BLaER1 treated with 17β-estradiol and CSF1 and Interleukin-3, amounts not matched to agents 10 nM and 100 nM (cell line): Measurements from ENCODE around the gene SP1.
"Not testable (repeated sequence)": the region's sequence is repeated elsewhere in the genome, so short reads cannot be mapped to it uniquely, and the experiment has no call there.

Experiments
- H3K27ac ChIP-seq, 11 experiments: shearing (Covaris generic); formaldehyde crosslinking; 2 replicates each; pipeline ENCODE4 v1.8.1; 2022
- H3K27me3 ChIP-seq, 11 experiments: shearing (Covaris generic); formaldehyde crosslinking; 2 replicates each; pipeline ENCODE4 v1.8.1; 2022
- H3K36me3 ChIP-seq, 11 experiments: shearing (Covaris generic); formaldehyde crosslinking; 2 replicates each; pipeline ENCODE4 v1.8.1; 2022
- H3K4me1 ChIP-seq, 10 experiments: shearing (Covaris generic); formaldehyde crosslinking; 2 replicates each; pipeline ENCODE4 v1.8.1; 2022
- H3K4me2 ChIP-seq, 11 experiments: shearing (Covaris generic); formaldehyde crosslinking; 2 replicates each; pipeline ENCODE4 v1.8.1; 2022
- H3K4me3 ChIP-seq, 10 experiments: shearing (Covaris generic); formaldehyde crosslinking; 2 replicates each; pipeline ENCODE4 v1.8.1; 2022
- H3K9ac ChIP-seq, 11 experiments: shearing (Covaris generic); formaldehyde crosslinking; 2 replicates each; pipeline ENCODE4 v1.8.1; 2022
- H3K9me3 ChIP-seq, 11 experiments: shearing (Covaris generic); formaldehyde crosslinking; replicated peaks in 1 of 11; 2 replicates each; pipeline ENCODE4 v1.8.1; 2022
- H4K20me1 ChIP-seq, 11 experiments: shearing (Covaris generic); formaldehyde crosslinking; 2 replicates each; pipeline ENCODE4 v1.8.1; 2022
- Cebpa-rat ChIP-seq, 11 experiments: shearing (Covaris generic); IDR thresholded peaks; 2 replicates each; pipeline ENCODE4 v1.8.1; 2022

Gene SP1

GRCh38 chr12:53376747-53377146 lies 3.2 kb upstream of the SP1 start:
- Histone ChIP-seq H3K9me3 (no peaks in the 10 kb centered on the region), H4K20me1 (peaks cover 0 to 9% (median 0%) of the 10 kb centered on the region in 11 experiments; a peak in 5 of 22 replicates)

GRCh38 chr12:53378222-53378621 lies 1.8 kb upstream of the SP1 start:
- peak overlapping the region in 7 of 11 experiments; percentile 67 to 77 (median 71); a peak in 8 of 22 replicates for H3K4me2 ChIP-seq

More at GRCh38 chr12:53376747-53377146, 3.2 kb upstream of the SP1 start:
- no peak overlapping the region for H3K9ac ChIP-seq
- no peak overlapping the region for H3K27ac ChIP-seq
- H3K36me3 ChIP-seq, result peaks cover 0 to 6% (median 0%) of the 10 kb centered on the region in 11 experiments; a peak in 7 of 22 replicates
- no peak overlapping the region; a peak in 1 of 22 replicates for H3K4me2 ChIP-seq
- H3K4me3 ChIP-seq, result no peak overlapping the region
- no peaks in the 10 kb centered on the region for H3K27me3 ChIP-seq
- peaks cover 34 to 58% (median 46%) of the 10 kb centered on the region in 10 experiments for H3K4me1 ChIP-seq
- no peak for TF ChIP-seq Cebpa-rat (IDR thresholded peaks at IDR 0.05)

GRCh38 chr12:53378724-53379388 lies 1.1 kb upstream of the SP1 start:
- no peaks in the 10 kb centered on the region for H3K27me3 ChIP-seq
- H3K27ac ChIP-seq, result peak overlapping the region; percentile 74 to 88 (median 84)
- H4K20me1 ChIP-seq, result peaks cover 15 to 31% (median 20%) of the 10 kb centered on the region in 11 experiments; a peak in 20 of 22 replicates
- no peak for TF ChIP-seq Cebpa-rat (IDR thresholded peaks at IDR 0.05)
- peaks cover 42 to 59% (median 46%) of the 10 kb centered on the region in 10 experiments for H3K4me1 ChIP-seq
- peaks cover 19 to 27% (median 21%) of the 10 kb centered on the region in 11 experiments for H3K36me3 ChIP-seq
- H3K9me3 ChIP-seq, result no peaks in the 10 kb centered on the region
- H3K4me3 ChIP-seq, result peak overlapping the region; percentile 20 to 59 (median 39); a peak in 15 of 20 replicates
- peak overlapping the region; percentile 60 to 79 (median 71) for H3K4me2 ChIP-seq
- H3K9ac ChIP-seq, result peak overlapping the region; percentile 59 to 76 (median 68); a peak in 21 of 22 replicates

More at GRCh38 chr12:53378222-53378621, 1.8 kb upstream of the SP1 start:
- peak overlapping the region in 9 of 11 experiments; percentile 75 to 88 (median 84); a peak in 12 of 22 replicates for H3K27ac ChIP-seq
- no peak overlapping the region for H3K9ac ChIP-seq
- no peaks in the 10 kb centered on the region for H3K27me3 ChIP-seq
- no peaks in the 10 kb centered on the region for H3K9me3 ChIP-seq
- peaks cover 12 to 24% (median 13%) of the 10 kb centered on the region in 11 experiments; a peak in 20 of 22 replicates for H4K20me1 ChIP-seq
- H3K4me1 ChIP-seq, result peaks cover 38 to 59% (median 46%) of the 10 kb centered on the region in 10 experiments
- TF ChIP-seq Cebpa-rat (IDR thresholded peaks at IDR 0.05), result no peak
- H3K36me3 ChIP-seq, result peaks cover 12 to 21% (median 15%) of the 10 kb centered on the region in 11 experiments
- H3K4me3 ChIP-seq, result no peak overlapping the region

- Histone ChIP-seq H3K27ac (peak overlapping the region; percentile 82 to 97 (median 91)), H3K9me3 (no peaks in the 10 kb centered on the region), H3K27me3 (no peaks in the 10 kb centered on the region), H3K4me3 (peak overlapping the region; percentile 39 to 69 (median 63); a peak in 18 of 20 replicates), H3K36me3 (peaks cover 24 to 34% (median 28%) of the 10 kb centered on the region in 11 experiments), H3K9ac (peak overlapping the region; percentile 68 to 97 (median 92)), H4K20me1 (peaks cover 21 to 37% (median 27%) of the 10 kb centered on the region in 11 experiments; a peak in 21 of 22 replicates), H3K4me2 (peak overlapping the region; percentile 60 to 79 (median 71)), H3K4me1 (peaks cover 45 to 59% (median 50%) of the 10 kb centered on the region in 10 experiments)
- TF ChIP-seq Cebpa-rat (IDR thresholded peaks at IDR 0.05), result no peak
Observed at GRCh38 chr12:53379389-53380103, 430 bp upstream of the SP1 start.

GRCh38 chr12:53380794-53381730 lies 1.1 kb downstream of the SP1 start:
- peak in 4 of 11 experiments; percentile 11 to 47 (median 32); a peak in 2 of 22 replicates for TF ChIP-seq Cebpa-rat (IDR thresholded peaks at IDR 0.05)
- Histone ChIP-seq H3K27ac (peak overlapping the region; percentile 51 to 97 (median 90); a peak in 21 of 22 replicates), H3K36me3 (peaks cover 34 to 49% (median 43%) of the 10 kb centered on the region in 11 experiments), H3K4me2 (peak overlapping the region; percentile 78 to 96 (median 91)), H3K27me3 (no peaks in the 10 kb centered on the region), H4K20me1 (peaks cover 35 to 53% (median 42%) of the 10 kb centered on the region in 11 experiments; a peak in 21 of 22 replicates), H3K4me3 (peak overlapping the region; percentile 61 to 78 (median 68)), H3K4me1 (peaks cover 60 to 70% (median 63%) of the 10 kb centered on the region in 10 experiments), H3K9me3 (no peaks in the 10 kb centered on the region), H3K9ac (peak overlapping the region; percentile 75 to 95 (median 90))

GRCh38 chr12:53381731-53382630 lies 2.0 kb downstream of the SP1 start:
- Histone ChIP-seq H3K9me3 (no peaks in the 10 kb centered on the region), H3K4me1 (peaks cover 69 to 78% (median 72%) of the 10 kb centered on the region in 10 experiments), H3K4me3 (peak overlapping the region; percentile 61 to 78 (median 68)), H3K4me2 (peak overlapping the region; percentile 78 to 96 (median 91)), H3K27ac (peak overlapping the region; percentile 51 to 97 (median 90); a peak in 21 of 22 replicates), H3K36me3 (peaks cover 42 to 58% (median 52%) of the 10 kb centered on the region in 11 experiments), H4K20me1 (peaks cover 44 to 62% (median 51%) of the 10 kb centered on the region in 11 experiments; a peak in 21 of 22 replicates), H3K9ac (peak overlapping the region; percentile 75 to 95 (median 90)), H3K27me3 (no peaks in the 10 kb centered on the region)
- TF ChIP-seq Cebpa-rat (IDR thresholded peaks at IDR 0.05), result no peak; a peak in 1 of 22 replicates

GRCh38 chr12:53383258-53383657 lies 3.3 kb downstream of the SP1 start:
- TF ChIP-seq Cebpa-rat (IDR thresholded peaks at IDR 0.05), result no peak
- H3K9ac ChIP-seq, result peak overlapping the region; percentile 23 to 95 (median 88); a peak in 20 of 22 replicates
- no peaks in the 10 kb centered on the region for H3K27me3 ChIP-seq
- peaks cover 78 to 85% (median 82%) of the 10 kb centered on the region in 10 experiments for H3K4me1 ChIP-seq
- no peaks in the 10 kb centered on the region for H3K9me3 ChIP-seq
- peak overlapping the region; percentile 4 to 78 (median 68); a peak in 19 of 20 replicates for H3K4me3 ChIP-seq
- H4K20me1 ChIP-seq, result peaks cover 56 to 75% (median 64%) of the 10 kb centered on the region in 11 experiments; a peak in 21 of 22 replicates
- H3K36me3 ChIP-seq, result peaks cover 55 to 71% (median 65%) of the 10 kb centered on the region in 11 experiments
- H3K4me2 ChIP-seq, result peak overlapping the region; percentile 78 to 96 (median 91)
- H3K27ac ChIP-seq, result peak overlapping the region in 2 of 11 experiments; percentile 13 to 81; a peak in 2 of 22 replicates

GRCh38 chr12:53386381-53386780 lies 6.4 kb downstream of the SP1 start:
- peak overlapping the region; percentile 12 to 78 (median 32); a peak in 8 of 20 replicates for H3K4me3 ChIP-seq
- H3K4me1 ChIP-seq, result peaks cover 88 to 97% (median 92%) of the 10 kb centered on the region in 10 experiments
- not testable (repeated sequence) for H3K9me3 ChIP-seq, H3K27me3 ChIP-seq
- peak overlapping the region in 9 of 11 experiments; percentile 16 to 66 (median 46); a peak in 12 of 22 replicates for H3K9ac ChIP-seq
- H3K27ac ChIP-seq, result 0 out of 22 replicates have a peak overlapping the region, but pooled peaks of 1 of the 11 experiments have one; percentile 28
- peaks cover 69 to 100% (median 95%) of the 10 kb centered on the region in 11 experiments; a peak in 21 of 22 replicates for H4K20me1 ChIP-seq
- H3K4me2 ChIP-seq, result peak overlapping the region; percentile 78 to 96 (median 91)
- peaks cover 74 to 97% (median 88%) of the 10 kb centered on the region in 11 experiments for H3K36me3 ChIP-seq
